ENCODE data around the gene ZDHHC12.

Gene ZDHHC12

GRCh38 chr9:128685636-128686489, 38.1 kb downstream of the ZDHHC12 start:
- DNase-seq, result no peak

- DNase-seq, result no peak
Measured at GRCh38 chr9:128684325-128685199, 39.4 kb downstream of the ZDHHC12 start.

GRCh38 chr9:128684065-128684324, 39.9 kb downstream of the ZDHHC12 start:
- DNase-seq, result no peak

- DNase-seq, result no peak
Measured at GRCh38 chr9:128683340-128684064, 40.4 kb downstream of the ZDHHC12 start.

GRCh38 chr9:128677794-128678193, 46.1 kb downstream of the ZDHHC12 start:
- no peak for DNase-seq

GRCh38 chr9:128675382-128675781, 48.5 kb downstream of the ZDHHC12 start:
- no peak for DNase-seq
